ENCODE data around the gene CLEC4G.

The CLEC4G gene

DNA sequence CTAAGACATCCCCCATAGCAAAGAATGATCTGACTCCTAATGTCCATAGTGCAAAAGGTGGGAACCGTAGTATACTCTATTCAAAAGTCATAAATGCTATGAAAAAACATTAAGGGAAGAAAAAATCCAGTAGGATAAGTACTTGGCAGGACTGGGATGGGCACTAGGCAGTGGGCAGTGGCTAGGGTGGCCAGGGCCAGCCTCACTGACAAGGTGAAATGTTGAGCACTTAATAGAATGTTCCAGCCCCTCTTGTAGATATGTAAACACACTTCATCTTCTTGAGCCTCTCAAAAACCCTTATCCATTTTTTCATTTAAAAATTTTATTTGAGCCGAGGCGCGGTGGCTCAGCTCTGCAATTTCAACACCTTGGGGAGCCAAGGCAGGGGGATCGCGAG, 1.5 kb upstream of the CLEC4G start:
- TF ChIP-seq, protein P1, sequence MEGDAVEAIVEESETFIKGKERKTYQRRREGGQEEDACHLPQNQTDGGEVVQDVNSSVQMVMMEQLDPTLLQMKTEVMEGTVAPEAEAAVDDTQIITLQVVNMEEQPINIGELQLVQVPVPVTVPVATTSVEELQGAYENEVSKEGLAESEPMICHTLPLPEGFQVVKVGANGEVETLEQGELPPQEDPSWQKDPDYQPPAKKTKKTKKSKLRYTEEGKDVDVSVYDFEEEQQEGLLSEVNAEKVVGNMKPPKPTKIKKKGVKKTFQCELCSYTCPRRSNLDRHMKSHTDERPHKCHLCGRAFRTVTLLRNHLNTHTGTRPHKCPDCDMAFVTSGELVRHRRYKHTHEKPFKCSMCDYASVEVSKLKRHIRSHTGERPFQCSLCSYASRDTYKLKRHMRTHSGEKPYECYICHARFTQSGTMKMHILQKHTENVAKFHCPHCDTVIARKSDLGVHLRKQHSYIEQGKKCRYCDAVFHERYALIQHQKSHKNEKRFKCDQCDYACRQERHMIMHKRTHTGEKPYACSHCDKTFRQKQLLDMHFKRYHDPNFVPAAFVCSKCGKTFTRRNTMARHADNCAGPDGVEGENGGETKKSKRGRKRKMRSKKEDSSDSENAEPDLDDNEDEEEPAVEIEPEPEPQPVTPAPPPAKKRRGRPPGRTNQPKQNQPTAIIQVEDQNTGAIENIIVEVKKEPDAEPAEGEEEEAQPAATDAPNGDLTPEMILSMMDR (IDR thresholded peaks at IDR 0.05; ENCODE audit: low read depth, low read length): no peak

DNA sequence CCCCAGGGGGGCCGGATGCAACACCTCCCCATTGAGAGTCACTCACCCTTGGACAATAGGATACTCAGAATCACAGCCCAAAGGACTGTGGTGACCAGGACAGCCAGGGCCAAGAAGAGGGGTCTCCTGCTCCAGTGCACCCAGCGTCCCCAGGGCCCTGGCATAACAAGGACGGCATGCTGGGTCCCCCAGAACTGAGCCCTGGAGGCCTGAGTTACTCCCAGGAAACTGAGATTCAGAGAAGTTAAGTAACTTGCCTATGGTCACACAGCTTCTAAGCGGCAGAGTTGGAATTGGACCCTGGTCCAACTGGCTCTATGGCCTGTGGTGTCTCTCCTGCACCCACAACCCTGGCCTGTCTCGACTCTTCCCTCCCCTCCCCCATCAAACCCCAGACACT, 295 bp downstream of the CLEC4G start:
- no peak for DNase-seq (ENCODE audit: extremely low read depth, low read depth)
- TF ChIP-seq, protein P1 (IDR thresholded peaks at IDR 0.05; ENCODE audit: low read depth, low read length): no peak

More for the DNA sequence above, 1.5 kb upstream of the CLEC4G start:
- DNase-seq (ENCODE audit: extremely low read depth, low read depth): no peak

DNA sequence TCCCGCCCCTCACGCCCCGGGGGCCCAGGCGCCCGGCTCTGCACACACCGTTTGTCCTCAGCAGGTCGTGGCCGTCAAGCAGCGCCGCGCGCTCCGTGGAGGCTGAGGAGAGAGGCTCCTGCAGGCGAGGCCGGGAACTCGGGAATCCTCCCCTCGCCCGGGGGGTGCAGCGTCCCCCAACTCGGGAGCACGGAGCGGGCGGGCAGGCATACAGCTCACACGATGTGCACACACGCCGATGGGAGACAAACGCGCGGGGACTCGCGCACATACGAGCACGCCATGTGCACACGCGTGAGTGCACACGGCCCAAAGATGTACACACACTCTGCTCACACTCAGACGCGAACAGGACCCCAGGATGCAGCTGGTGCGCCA, 703 bp downstream of the CLEC4G start:
- TF ChIP-seq, protein P1 (IDR thresholded peaks at IDR 0.05; ENCODE audit: low read depth, low read length): no peak
- no peak for DNase-seq (ENCODE audit: extremely low read depth, low read depth)

DNA sequence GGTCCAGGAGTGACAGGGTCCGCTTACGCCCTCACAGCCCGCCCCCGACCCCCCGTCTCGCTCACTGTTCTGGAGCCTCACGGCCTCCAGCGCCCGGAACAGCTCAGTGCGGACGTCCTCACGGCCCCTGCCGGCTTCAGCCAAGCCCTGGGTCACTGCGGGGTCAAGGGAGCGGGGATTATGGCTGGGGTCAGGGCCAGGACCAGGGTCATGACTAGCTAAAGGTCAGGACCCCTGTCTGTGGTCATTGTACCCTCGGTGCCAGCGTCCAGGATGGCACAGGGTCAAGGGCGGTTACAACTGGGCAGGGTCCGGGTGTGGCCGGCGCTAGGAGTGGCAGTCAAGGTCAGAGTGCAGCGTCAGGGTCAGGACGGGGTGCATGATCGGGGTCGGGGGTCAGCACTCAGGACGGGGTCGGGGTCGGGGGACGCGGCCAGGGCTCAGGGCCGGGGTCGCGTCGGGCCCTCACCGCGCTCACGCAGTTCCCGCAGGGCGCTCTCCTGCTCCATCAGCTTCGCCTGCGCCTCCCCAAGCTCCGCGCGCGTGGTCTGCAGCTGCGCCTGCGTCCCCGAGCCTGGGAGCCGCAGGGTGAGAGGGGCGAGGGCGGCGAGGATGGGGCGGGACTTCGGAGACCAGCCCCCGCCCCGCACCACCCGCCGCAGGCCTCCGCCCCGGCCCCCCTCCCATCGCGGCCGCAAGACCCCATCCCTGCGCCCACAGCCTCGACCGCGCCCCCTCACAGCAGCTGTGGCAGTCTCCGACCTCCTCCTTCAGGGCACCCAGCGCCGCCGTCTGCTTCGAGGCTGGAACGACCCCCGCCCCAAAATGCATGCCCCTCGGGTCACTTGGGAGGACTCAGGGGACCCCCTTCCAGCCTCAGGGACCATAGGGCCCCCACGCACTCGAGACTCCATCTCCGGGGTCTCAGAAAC, 1.4 kb downstream of the CLEC4G start:
- no peak for DNase-seq (ENCODE audit: extremely low read depth, low read depth)
- TF ChIP-seq, protein P1 (IDR thresholded peaks at IDR 0.05; ENCODE audit: low read depth, low read length): no peak

DNA sequence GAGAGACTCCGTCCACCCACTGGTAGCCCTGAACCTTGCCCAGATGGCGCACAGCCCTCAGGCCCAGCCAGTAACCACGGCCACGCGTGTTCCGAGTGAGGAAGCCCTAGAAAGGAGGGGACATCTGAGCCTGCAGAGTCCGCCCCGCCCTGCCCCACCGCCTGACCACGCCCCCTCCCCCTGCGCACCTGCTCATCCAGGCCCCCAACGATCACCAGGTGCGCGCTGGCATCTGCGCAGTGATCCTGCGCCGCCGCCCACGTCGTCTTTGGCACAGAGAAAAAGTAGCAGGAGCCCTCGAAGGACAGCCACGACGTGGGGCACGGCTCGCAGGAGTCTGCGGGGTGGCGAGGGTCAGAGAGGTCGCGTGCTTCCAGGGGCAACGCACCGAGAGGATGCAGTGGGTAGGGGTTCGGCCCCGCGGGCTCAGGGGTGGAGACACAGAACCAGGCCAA, 2.1 kb downstream of the CLEC4G start:
- TF ChIP-seq, protein P1 (IDR thresholded peaks at IDR 0.05; ENCODE audit: low read depth, low read length): no peak
- no peak for DNase-seq (ENCODE audit: extremely low read depth, low read depth)

DNA sequence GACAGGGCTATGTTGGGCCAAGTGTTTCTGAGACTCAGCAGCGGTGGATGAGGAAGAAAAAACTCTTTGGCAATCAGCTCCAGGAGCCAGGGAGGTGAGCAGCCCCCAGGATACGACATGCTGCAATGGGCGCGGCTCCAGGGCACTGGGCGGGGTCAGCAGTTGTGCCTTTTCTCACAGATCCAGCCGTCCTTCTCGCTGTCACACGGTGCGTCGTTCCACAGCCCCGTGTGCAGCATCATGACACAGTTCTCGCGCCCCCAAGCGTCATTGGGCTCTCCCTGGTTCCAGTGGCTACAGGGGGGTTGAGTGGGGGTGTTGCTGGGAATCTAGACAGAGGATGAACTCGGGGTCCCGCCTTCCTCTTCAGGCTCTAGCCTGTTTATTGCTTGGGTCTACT, 2.7 kb downstream of the CLEC4G start:
- DNase-seq (ENCODE audit: extremely low read depth, low read depth): no peak
- TF ChIP-seq, protein P1 (IDR thresholded peaks at IDR 0.05; ENCODE audit: low read depth, low read length): no peak

DNA sequence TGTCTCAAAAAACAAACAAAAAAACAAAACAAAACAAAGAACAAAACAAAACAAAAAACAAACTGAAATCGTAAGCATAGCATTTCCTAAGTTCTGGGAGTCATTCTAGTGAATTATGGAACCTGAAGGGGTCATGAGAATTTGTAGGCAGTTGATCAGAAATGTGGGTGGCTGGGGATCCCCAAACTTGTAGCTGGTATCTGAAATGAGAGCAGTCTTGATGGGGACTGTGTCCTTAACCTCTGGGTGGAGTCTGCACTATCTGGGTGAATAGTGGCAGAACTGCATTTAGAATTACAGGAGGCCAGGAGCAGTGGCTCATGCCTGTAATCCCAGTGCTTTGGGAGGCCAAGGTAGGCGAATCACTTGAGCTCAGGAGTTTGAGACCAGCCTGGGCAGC, 6.1 kb downstream of the CLEC4G start:
- DNase-seq (ENCODE audit: extremely low read depth, low read depth): no peak
- TF ChIP-seq, protein P1 (IDR thresholded peaks at IDR 0.05; ENCODE audit: low read depth, low read length): no peak
